GM19468 (cell line): Measurements from ENCODE around the gene SEMA6A.

Experiments
- ATAC-seq: cut with Tn5 transposase; IDR thresholded peaks from one replicate; pipeline ENCODE4 v1.9.1; 2021; ENCODE audit warnings: mild to moderate bottlenecking, moderate library complexity, moderate number of reproducible peaks; ENCODE audit not compliant: unreplicated experiment; ENCODE audit errors: extremely low read depth

The SEMA6A gene

DNA sequence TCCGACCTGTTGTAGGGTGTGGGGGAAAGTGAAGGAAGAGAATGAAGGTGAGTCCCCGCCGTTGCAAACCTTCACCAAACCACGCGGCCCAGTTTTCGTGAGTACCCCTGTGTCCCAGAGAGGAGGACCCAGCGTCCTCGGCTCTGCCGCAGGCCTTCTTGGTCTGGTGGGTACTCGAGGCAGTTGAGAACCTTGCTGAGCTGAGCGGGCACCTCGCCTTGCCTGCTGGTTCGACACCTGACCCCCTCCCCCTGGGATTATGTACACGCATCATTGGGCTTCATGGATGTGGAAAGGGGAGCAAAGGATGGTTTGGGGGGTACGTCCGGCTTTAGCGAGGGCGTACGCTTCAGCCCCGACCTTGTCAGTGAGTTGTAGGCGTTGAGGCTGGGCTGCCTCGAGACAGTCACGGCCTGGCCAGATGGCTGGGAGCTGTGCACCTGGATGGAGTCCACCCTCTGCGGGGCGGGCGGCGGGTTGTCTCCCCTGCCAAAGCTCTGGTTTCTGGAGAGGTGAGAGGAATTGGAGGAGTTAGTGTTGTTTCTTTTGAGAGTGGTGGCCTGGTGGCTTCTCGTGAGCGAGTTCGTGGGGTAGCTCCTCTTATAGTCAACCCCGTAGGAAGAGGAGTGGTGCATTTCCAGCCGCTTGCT, 128.1 kb downstream of the SEMA6A start:
- ATAC-seq, result no peak

DNA sequence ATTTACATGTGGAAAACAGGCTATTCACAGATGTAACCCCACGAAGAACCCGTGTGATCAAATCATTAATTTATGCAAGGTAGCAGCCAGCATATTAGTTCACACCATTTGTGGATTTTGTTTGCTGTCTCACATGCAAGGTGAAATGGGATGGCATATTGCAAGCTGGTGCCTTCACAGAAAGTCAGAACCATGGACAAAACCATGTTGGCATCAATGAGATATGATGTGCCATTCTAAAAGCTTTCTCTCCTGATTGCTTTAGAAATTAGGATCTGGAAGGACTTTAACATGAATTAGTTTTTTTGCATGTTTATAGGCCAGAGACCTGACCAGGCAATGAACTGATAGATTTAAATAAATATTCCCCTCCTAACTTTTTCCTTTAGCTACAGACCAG, 129.3 kb downstream of the SEMA6A start:
- ATAC-seq, result no peak

DNA sequence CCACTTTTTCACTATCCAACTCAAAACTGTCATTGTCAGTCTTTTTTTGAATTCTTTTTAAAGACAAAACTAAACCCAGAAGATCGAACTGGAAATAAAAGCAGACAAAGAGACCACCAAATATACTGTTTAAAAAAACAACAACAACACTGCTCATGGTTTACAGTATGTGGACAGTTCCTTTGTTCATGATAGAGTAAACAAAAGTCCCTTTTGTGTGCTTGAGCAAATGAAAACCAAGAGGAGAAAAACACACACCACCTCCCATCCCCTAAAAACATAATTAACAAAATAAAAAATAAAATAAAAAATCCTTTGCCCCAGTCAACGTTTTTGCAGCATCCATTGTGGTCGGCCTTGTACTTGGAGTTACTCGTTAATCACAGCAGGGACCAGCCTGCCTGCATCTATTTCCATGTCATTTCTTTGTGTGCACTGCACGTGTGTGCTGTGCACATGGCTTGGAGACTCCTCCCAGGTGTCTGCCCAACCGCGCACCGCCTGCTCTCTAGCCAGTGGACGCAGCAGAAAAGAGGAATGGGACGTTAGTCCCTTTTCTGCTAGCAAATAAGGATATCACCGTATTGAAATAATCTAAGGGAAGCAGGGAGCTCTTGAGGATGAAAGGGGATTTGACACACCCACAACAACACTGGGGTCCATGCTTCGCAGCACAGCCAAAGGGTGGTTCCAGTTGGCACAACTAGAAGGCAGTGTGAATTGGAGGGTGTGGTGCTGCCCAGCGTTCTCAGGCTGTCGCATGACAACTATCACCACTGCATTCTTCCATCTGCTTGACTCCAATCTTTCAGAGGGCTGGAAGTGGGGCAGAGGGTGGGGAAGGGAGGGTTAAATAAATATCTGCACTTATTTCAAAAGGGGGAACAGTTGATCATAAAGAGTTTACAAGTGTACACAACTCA, 130.0 kb downstream of the SEMA6A start:
- ATAC-seq, result no peak

DNA sequence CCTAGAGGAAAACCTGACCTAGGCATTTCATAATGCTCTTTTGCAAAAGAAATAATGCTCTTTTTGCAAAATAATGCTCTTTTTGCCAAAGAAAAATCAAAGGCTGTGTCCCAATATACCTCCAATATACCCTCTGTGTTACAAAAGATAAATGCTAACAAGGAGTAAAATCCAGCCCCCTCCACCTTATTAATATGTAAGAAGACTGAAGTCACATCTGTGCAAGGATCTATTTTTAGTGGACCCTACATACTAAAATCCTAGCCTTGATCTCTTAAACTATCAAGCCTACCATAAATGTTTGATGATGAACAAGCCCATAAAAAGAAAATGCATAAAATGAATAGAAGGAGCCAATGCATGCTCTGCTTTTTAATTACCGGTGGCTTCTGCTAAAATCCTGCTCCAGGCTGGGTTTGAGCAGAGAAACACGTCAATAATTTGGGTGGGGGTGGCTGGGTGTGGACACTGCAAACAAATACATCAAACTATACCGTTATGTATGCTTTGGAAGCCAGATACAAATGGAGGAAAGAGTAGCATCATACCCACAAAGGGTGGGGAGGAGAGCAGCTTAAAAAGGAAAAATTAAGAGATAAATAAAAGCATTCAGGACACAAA, 131.6 kb downstream of the SEMA6A start:
- no peak for ATAC-seq

DNA sequence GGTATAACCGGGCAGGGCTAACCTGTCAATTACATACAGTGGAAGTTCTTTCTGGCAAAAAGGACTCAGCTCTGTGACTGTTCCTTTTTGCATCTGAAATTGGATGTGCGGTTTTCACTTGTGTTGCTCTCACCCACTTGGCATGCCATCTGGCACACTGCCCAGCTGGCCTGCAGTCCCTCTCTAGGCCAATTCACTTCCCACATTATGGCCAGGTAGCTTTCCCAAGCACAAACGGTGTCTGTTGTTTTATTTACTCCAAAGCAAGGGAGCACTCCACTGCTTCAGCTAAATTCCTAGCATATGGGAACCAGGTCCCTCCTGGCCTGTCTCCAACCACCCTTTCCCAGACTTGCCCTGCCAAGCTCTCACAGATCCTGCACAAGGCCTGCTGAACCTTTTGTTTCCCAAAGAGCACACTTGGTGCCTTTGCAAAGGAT, 132.5 kb downstream of the SEMA6A start:
- ATAC-seq, result no peak

DNA sequence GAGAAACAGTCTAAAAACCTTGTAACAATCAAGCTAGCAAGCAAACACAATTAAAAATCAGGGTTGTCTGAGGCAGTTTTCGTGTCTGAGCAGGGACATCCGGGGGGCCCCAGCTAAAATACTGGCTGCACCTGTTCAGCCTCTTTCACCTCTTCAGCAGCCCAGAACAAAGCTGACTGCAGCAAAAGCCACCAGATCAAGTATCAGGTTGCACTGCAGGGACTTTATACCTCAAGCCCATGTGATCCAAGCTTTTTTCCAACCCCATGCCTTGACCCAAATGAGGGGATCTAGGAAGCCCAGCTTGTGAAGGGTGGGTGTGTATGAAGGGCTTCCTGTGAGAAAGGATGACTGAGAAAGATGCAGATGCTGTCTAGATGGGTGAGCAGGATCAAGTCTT, 133.4 kb downstream of the SEMA6A start:
- ATAC-seq, result no peak

DNA sequence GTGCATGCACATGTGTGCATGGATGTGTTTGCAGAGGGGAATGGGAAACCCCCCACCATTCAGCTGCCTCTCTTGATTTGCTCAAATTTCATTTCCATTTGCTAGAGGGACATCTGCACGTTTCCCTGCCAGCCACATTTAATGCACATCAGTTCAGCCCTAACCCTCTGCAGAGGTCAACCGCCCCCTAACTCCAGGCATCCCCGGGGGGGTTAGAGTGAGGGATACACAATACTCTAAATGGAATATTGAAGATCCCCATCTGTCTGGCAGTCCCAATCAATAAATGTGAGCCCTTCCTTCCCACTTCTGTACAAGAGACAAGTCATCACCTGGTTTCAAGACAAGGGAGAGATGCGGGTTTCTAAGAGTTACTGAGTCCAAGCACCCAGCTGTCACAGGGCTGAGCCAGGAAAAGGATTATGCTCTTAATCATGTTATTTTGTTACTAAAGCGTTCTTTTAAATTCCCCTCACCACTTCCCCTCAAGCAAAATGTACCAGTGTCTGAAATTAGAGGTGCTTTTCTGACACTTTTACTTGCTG, 134.1 kb downstream of the SEMA6A start:
- ATAC-seq, result no peak

DNA sequence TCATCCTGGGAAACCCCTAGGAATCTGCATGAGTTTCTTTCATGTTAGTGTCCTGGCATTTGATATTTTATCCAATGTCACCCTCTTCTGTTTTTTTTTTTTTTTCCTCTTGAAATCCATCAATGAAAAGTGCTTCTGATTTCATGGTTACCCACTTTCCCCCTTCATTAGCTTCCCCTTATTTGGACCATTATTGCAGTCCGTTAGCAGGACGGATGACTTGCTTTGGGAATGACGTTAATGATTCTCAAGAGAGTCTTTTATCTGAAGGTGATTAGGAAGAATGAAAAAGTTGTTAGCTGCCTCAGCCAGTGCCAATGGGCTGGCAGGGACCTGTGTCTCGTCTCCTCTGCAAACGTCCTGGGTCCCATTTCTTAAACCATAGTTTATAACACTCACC, 134.7 kb downstream of the SEMA6A start:
- ATAC-seq, result no peak

DNA sequence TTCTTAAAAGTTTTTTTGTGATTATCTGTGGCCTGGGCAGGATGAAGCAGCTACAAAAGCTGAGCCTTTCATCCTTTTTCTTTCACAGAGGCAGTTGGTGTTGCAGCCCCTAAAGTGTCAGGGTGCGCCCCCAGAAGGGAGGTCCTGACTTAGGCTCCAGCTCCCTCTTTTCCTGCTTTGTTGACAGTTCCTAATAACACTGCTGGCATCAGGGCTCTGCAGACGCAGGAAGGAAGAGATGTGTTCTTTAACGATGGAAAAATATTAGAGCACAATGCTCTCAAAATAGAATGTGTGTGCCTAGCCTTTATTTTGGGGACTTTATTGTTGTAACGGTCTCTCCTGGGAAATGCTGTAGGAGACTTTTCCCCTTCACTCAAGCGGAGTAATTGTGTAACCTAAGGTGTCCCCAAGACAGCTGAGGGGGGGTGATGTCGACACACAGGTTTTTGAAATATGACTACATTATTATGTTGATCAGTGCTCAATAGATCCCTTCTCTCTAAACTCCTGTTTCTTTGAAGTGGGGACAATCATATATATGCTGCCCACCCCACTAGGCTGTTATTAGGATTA, 135.6 kb downstream of the SEMA6A start:
- no peak for ATAC-seq

DNA sequence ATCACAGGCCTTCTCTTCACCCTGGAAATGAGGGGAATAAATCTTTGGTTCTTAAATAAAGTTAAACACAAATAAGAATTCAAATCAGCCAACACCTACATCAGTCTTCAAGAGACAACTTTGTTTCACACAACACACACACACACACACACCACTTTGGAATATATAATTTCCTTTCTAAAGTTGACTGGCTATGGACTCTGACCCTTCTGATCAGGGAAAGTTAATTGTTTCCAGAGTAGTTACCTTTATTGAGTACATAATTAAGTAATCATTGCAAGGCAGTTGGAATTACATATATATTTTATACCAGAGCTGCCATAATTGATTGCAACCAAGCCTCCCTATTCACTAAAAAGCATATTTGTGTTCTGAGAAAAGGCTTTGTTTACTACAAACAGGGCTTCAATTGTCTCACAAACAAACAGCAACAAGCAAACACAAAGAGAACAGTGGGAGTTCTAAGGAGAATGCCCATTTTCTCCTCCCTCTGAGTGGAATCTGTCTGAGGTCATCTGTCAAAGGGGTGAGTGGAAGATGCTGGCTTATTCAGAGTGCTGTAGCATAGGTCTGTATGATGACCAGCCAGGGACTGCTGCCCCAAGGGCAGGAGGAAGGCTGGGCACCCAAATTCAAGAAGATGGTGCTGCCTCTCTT, 136.6 kb downstream of the SEMA6A start:
- no peak for ATAC-seq

DNA sequence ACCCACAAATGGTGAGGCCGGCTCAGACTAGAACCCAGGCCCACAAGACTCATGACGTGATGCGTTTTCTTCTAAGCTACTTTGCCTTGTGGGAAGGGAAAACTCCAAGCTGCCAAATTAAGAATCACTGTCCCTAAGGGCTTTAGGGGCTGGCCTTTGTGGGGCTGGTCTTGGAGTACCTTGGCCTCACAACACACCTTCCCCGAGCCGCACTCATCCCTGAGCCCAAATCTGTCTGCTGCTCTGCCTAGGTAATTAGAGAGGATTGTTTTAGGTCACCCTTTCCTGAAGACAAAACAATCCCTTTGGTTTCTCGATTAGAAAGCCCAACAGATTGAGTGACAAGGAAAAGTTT, 137.3 kb downstream of the SEMA6A start:
- no peak for ATAC-seq

DNA sequence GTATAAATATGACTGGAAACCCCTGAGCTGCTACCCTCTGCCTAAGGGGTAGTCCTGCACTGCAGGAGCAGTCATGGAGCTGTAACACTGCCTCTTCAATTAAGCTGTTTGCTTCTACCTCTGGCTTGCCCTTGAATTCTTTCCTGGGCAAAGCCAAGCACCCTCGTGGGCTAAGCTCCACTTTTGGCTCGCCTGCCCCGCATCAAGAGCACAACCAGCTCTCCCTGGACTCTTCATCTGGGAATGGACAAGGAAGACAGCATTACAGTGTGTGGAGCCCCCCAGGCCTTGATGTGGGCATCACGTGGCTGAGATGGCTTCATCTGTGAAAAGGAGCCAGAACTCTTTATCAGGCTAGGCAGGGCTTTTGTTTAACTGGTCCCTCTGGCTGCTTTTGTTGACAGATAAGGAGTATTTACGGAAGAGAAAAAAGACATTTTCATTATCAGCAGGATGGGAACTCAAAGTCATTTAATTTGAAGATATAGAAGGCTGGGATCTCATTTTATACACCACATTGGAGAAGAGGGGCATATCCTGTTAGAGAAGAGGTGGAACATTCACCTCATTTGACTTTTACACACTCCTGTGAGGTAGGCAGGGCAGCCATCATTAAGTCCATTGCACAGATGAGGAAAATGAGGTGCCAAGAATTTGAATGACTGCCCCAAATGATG, 137.8 kb downstream of the SEMA6A start:
- no peak for ATAC-seq

DNA sequence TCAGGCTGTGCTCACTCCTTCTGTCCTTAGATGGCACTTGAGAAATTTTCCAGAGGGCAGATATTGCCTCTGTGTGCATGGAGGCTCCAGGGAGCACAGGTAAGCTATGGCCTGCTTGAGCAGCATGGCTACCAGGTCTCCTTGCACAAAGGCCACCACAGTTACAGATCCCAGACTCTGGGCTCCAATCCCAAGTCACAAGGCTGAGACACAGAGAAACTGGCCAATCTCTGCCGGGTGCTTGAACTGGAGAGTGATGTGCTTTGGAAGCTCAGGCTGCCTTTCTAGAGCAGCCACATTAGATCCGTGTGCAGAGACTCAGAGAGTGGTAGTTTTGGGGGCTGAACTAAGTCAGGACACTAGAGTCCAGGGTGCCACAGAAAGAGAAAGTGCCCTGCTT, 145.7 kb downstream of the SEMA6A start:
- ATAC-seq, result no peak

DNA sequence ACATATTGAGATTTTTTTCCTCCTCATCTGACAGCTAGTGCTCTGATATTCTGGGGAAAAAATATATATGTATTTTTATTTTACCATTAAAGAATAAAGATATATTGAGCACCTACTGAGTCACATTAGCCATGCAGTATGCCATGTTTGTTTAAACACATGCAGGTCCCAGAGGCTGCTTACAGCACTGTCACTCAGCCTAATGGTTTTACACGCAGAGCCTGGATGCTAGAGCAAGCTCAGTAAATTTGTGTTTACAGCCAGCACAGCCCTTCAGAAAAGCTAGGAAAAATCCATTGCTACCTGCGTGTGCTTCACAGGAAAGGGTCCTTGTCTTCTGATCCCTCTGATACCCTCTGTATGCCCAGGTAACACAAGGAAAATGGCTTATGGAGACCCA, 146.2 kb downstream of the SEMA6A start:
- ATAC-seq, result no peak

DNA sequence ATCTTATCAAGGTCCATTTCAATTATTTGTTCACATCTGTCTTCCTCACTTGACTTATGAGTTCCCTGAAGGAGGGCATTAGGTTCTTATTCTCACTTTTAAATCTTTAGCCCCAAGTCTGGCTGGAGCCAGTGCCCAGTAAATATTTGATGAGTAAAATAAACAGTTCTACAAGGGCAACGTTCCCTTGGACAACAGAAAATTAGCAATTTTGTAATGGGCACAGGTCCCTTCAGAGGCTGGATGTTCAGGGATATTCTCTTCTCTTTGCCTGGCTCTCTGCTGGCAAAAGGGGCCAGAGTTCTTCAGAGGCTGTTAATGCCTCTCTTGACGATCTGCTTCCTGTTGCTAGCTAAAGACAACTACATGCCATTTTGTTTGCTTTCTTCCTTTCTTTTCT, 149.7 kb downstream of the SEMA6A start:
- no peak for ATAC-seq

DNA sequence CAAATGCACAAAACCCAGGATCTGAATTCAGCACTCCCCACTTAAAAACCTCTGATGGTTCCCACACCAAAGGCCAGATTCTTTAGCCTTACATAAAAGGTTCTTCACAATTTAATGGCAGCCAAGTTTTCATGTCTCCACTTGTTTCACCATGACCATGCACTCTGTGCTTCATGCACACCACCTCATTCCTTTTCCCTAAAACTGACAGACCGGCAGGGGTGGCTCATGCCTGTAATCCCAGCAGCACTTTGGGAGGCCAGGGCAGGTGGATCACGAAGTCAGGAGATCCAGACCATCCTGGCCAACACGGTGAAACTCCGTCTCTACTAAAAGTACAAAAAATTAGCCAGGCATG, 150.4 kb downstream of the SEMA6A start:
- no peak for ATAC-seq

DNA sequence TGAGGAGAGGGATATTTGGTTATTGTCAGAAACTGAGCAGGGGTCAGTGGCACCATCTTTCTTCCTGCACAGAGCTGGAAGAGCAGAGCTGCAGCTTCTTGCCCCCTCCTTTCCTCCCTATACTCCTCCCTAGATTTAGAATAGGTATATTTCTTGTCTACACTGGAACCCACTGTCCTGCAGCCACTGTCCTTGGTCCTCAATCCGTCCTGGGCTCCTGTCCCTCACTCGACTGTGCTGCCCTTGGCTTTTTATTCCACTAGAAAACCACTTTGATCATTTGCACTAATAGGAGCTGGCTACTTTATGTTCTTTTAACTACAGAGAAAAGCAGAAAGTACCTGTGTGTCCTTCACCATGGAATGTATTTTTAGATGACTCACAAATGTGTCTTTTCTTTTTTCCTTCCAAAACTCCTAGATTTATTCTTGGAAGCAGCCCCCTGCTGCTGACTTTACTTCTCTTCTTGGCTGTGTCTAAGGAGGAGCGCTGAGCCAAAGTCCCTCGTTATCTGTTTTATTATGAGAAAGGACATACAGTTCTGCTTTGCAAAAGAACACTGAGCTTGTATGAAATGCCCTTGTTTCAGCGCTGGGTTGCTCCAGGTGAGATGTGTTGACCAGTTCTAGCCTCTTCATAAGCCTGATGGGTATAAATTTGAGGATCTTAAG, 150.9 kb downstream of the SEMA6A start:
- no peak for ATAC-seq

DNA sequence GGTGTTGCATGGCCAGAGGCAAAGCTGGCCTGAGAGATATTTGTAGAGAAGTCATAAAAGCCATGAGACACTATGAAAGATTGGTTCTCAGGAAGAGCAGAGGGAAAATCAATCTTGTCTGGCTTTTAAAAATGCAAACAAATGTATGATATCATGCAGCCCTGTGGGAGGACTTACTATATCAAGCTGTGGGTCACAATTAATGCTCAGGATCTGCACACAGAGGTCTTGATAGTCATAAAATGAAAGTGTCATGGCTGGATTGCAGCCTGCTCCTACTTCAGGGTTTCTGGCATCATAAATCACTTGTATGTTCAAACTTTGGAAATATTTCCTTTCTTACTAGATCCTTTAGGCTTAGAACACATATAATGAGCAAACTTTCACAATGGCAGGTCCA, 151.5 kb downstream of the SEMA6A start:
- ATAC-seq, result no peak

DNA sequence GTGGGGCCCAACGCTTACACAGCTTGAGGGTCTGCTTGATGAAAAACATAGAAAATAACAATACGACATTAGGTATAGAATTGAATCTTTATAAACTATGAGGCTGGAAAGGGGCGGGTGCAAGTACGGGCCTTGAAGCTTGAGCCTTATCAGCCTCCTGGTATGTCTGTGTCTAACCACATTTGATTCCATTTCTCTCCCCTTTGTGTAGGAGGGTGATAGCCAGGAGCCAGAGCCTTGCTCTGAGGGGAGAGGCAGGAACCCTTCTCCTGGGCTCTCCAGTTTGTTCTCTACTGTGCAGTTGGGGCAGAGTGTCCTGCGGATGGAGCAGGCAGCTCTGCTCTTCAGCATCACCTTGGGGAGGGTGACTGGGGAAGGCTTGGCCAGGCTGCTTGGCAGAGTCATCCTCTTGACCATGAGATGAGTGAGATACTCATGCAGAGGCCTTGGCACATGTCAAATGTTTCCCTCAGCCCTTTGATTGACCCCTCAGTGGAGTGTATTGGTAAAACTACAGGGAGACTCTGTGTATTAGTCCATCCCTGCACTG, 153.5 kb downstream of the SEMA6A start:
- ATAC-seq, result no peak
